Spleen (tissue), 11 donors: ENCODE data around the gene ATP6V0C. TPM values are rescaled to one million over a fixed set of nuclear protein-coding genes. Genes with fewer than 3 reads are reported as not detected.

Experiments
- DNase-seq: peaks from one replicate; pipeline ENCODE4 v3.0.0-alpha.2; 2020
- H3K27ac ChIP-seq, 8 donors: fragments of 200-600 bp; sonication (generic) in 7 of 8; 1 replicate in 4 of 8; 2 replicates in 4 of 8; pipeline versions ENCODE4 v1.5.0 to v1.8.0; 2016 to 2021; ENCODE audit warnings: inconsistent platforms in 4 of 8, mild to moderate bottlenecking in 4 of 8, moderate library complexity in 1 of 8
- H3K27me3 ChIP-seq, 7 donors: fragments of 200-600 bp; sonication (generic) in 6 of 7; replicated peaks in 1 of 7; 1 replicate in 4 of 7; 2 replicates in 3 of 7; pipeline versions ENCODE4 v1.5.0 to v1.8.0; 2016 to 2021; ENCODE audit warnings: inconsistent platforms in 3 of 7, mild to moderate bottlenecking in 1 of 7
- H3K36me3 ChIP-seq, 6 donors: fragments of 200-600 bp; sonication (generic) in 5 of 6; 1 replicate in 4 of 6; 2 replicates in 2 of 6; pipeline versions ENCODE4 v1.5.0 to v1.8.0; 2016 to 2021; ENCODE audit warnings: inconsistent platforms in 2 of 6
- H3K4me1 ChIP-seq, 6 donors: fragments of 200-600 bp; sonication (generic) in 5 of 6; 1 replicate in 3 of 6; 2 replicates in 3 of 6; pipeline versions ENCODE4 v1.5.0 to v1.8.0; 2016 to 2021; ENCODE audit warnings: inconsistent platforms in 3 of 6
- H3K4me3 ChIP-seq, 8 donors: fragments of 200-600 bp; sonication (generic) in 7 of 8; 1 replicate in 4 of 8; 2 replicates in 4 of 8; pipeline versions ENCODE4 v1.5.0 to v1.8.0; 2016 to 2021; ENCODE audit warnings: inconsistent platforms in 4 of 8, mild to moderate bottlenecking in 4 of 8, moderate library complexity in 2 of 8
- H3K9me3 ChIP-seq, 8 donors: fragments of 200-600 bp; sonication (generic) in 7 of 8; 1 replicate in 4 of 8; 2 replicates in 4 of 8; pipeline versions ENCODE4 v1.5.0 to v1.8.0; 2016 to 2021; ENCODE audit warnings: inconsistent platforms in 4 of 8
- POLR2A ChIP-seq, 3 donors: fragments of 450-650 bp; IDR thresholded peaks; one replicate each; pipeline ENCODE4 v1.5.1; 2017; ENCODE audit warnings: antibody characterized with exemption in 3 of 3, mild to moderate bottlenecking in 1 of 3
- POLR2AphosphoS5 ChIP-seq, 3 donors: sonication (generic); formaldehyde crosslinking; IDR thresholded peaks; one replicate each; pipeline ENCODE4 v1.5.1; 2017; ENCODE audit warnings: antibody characterized with exemption in 3 of 3
- WGBS, 5 donors: extraction: QIAGEN DNeasy Blood & Tissue Kit in 3 of 5; methylation state at CpG; one replicate each; pipeline versions ENCODE4 v1.1.5 to v1.1.7; 2013 to 2018; 5-methylcytosine and 5-hydroxymethylcytosine counted together
- intact Hi-C: fragments of 100-400 bp; cut with DNase I; formaldehyde crosslinking; loops from one replicate; pipeline ENCODE4 v1.15.0; 2023; ENCODE audit warnings: low total_unique reads
- polyA plus RNA-seq, 3 donors: library from polyadenylated mRNA; stranded (reverse); fragments of 200-250 nt; gene quantifications; one replicate each; pipeline ENCODE4 v1.2.1, GENCODE V29; 2013
- total RNA-seq, 7 donors: library from RNA; depleted of rRNA in 3 of 7; stranded (reverse); fragments of >200 nt in 3 of 7; fragmentation: NEBNext Ultra II Directional in 4 of 7; extraction: Animal tissue kit (Norgen Biotek cat#: 25700) in 4 of 7; gene quantifications; one replicate each; pipeline versions ENCODE4 v1.1.0 to v1.2.1, GENCODE V29; 2016 to 2021
- TF ChIP-seq, protein P1 (sequence below), 11 experiments: fragments of 200-600 bp in 7 of 11; fragments of 450-650 bp in 4 of 11; sonication (generic) in 4 of 11; IDR thresholded peaks in 8 of 11; conservative IDR thresholded peaks in 3 of 11; 1 replicate in 7 of 11; 2 replicates in 4 of 11; pipeline versions ENCODE4 v1.4.0 to v1.8.0; 2016 to 2021; ENCODE audit warnings: antibody characterized with exemption in 11 of 11, inconsistent platforms in 4 of 11, mild to moderate bottlenecking in 1 of 11
- donor health status: healthy with polysubstance abuse.
- donor health status: DM: no; HTN: no; CAD: no; lungs with moderate emphysema.
- donor health status: DM: no; HTN: no; CAD: no.
- donor health status: Bipolar disorder and iron deficiency.
- donor health status: healthy.
- donor health status: DM: no; HTN: no; CAD: no.
- donor health status: DM: yes; HTN: yes; CAD: no.

Gene ATP6V0C
- total and polyA plus RNA-seq, 10 donors: 64.5 to 199 (median 112) TPM

DNA sequence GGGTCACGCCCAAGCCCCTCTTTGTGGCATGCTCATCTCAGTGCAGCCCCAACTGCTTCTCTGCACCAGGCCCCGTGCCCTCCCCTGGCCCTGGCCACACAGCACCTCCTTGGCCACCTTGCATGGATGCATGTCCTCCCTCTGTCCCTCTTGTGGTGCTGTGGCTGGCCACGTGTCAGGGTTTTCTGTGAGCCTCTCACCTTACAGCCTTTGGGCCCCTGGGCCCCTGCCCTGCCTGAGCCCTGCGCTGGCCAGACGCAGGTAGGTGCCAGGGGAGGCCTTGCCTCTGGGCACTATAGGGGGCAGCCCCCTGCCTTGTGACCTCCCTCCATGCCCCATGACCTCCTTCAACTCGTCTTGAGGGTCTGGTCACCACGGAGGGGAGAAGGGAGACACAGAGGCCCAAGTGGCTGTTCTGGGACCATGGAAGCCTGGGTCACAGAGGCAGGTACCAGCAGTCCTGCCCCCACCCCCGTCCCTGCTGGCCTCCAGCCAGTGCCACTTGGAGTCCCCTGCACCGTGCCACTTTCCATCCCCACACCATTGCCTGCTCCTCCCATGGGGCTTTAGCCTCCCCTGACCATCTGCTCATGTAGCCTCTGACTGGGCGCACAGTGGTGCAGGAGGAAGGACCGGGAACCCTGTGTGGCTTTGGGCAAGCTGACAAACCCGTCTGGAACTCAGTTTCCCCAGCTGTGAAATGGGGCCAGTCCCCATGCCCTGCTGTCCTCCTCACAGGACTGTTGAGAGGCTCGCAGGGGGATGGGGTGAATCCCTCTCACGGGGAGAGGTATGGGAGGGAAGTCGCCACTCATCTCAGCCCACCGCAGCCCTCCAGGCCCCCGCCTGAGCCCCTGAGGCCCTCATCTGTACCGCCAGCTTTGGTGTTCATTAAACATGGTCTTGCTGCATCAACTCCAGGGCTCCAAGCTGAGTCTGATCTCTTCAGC, 11.5 kb upstream of the ATP6V0C start:
- WGBS, 5 donors: 77 to 86% (median 80%) methylated on average over 11 to 18 of the region's 18 CpGs
- Histone ChIP-seq H3K27me3 (no peaks in the 10 kb centered on the region), H3K27ac (peak overlapping the region in 4 of 8 donors; percentile 32 to 46 (median 42)), H3K36me3 (peaks cover 0 to 32% (median 4%) of the 10 kb centered on the region in 6 donors), H3K4me3 (no peak overlapping the region), H3K4me1 (peaks cover 15 to 54% (median 31%) of the 10 kb centered on the region in 6 donors), H3K9me3 (no peaks in the 10 kb centered on the region)
- TF ChIP-seq POLR2AphosphoS5 (IDR thresholded peaks at IDR 0.05) (no peak), POLR2A (IDR thresholded peaks at IDR 0.05) (no peak)
- TF ChIP-seq, protein P1, sequence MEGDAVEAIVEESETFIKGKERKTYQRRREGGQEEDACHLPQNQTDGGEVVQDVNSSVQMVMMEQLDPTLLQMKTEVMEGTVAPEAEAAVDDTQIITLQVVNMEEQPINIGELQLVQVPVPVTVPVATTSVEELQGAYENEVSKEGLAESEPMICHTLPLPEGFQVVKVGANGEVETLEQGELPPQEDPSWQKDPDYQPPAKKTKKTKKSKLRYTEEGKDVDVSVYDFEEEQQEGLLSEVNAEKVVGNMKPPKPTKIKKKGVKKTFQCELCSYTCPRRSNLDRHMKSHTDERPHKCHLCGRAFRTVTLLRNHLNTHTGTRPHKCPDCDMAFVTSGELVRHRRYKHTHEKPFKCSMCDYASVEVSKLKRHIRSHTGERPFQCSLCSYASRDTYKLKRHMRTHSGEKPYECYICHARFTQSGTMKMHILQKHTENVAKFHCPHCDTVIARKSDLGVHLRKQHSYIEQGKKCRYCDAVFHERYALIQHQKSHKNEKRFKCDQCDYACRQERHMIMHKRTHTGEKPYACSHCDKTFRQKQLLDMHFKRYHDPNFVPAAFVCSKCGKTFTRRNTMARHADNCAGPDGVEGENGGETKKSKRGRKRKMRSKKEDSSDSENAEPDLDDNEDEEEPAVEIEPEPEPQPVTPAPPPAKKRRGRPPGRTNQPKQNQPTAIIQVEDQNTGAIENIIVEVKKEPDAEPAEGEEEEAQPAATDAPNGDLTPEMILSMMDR (IDR thresholded peaks at IDR 0.05 in 8 of 11, conservative IDR thresholded peaks at IDR 0.05 in 3 of 11): no peak
- intact Hi-C loops: loop anchor here (5.0 kb wide), 1 partner anchor 150 kb away; no protein-coding TSS in a partner anchor
- DNase-seq: no peak

DNA sequence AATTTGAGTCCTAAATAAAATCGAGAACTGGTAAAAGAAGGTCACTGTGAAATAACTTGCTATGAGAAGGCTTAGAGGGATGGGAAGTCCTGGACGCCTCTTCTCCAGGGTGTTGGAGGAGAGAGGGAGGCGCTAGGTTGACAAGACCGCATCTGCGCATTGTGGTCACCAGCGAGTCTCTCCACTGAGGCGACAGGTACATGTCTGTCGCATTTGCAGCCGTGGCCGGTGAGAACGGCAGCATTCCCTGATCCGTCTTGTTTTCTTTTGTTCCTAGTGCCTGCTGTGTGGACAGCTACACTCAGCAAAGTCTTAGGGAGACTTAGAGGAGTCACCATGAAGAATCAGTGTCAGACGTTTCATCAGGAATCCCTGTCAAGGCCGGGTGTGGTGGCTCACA, 8.1 kb upstream of the ATP6V0C start:
- Histone ChIP-seq H3K4me1 (peaks cover 30 to 80% (median 59%) of the 10 kb centered on the region in 6 donors), H3K27ac (no peak overlapping the region), H3K27me3 (no peaks in the 10 kb centered on the region), H3K9me3 (no peaks in the 10 kb centered on the region), H3K4me3 (no peak overlapping the region), H3K36me3 (no peaks in the 10 kb centered on the region)
- peak; percentile 65 for DNase-seq
- intact Hi-C loops: no loop called here
- WGBS, 5 donors: 91 to 94% (median 92%) methylated on average over 14 of the region's 14 CpGs
- TF ChIP-seq, protein P1 (IDR thresholded peaks at IDR 0.05 in 8 of 11, conservative IDR thresholded peaks at IDR 0.05 in 3 of 11): no peak
- TF ChIP-seq POLR2A (IDR thresholded peaks at IDR 0.05) (no peak), POLR2AphosphoS5 (IDR thresholded peaks at IDR 0.05) (no peak)

DNA sequence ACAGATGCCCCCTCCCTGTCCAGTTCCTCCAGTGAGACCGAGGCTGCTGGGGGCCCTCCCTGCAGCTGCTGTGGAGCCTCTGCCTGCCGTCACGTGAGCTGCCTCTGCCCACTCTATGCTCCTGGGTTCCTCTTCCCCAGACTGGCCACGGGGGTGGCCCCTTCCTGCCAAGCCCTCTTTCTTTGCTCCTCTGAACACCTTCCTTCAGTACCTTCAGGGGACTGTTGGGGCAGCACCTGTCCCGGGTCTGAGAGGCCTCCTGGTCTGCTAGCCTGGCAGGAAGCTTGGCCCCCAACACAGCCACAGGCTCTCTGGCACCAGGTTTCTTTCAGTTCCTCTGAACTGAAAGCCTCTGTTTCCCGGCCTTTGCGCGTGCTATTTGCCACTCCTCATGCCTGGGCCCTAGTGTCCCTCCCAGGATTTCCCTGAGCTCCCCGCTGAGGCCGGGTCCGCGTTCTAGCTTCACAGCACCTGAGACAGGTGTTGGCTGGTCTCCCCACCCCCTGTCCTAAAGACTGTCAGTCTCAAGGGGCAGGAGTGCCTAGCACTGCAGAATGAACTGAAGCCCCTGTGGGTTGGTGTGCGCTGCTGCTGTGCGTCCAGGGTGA, 6.6 kb upstream of the ATP6V0C start:
- H3K36me3 ChIP-seq: no peaks in the 10 kb centered on the region
- intact Hi-C loops: no loop called here
- peaks cover 21 to 80% (median 53%) of the 10 kb centered on the region in 6 donors for H3K4me1 ChIP-seq
- no peaks in the 10 kb centered on the region for H3K27me3 ChIP-seq
- DNase-seq: peak; percentile 90
- peak overlapping the region in 1 of 8 donors; percentile 45 for H3K4me3 ChIP-seq
- no peaks in the 10 kb centered on the region for H3K9me3 ChIP-seq
- WGBS, 5 donors: 31 to 53% (median 35%) methylated on average over 9 to 14 of the region's 14 CpGs
- H3K27ac ChIP-seq: peak overlapping the region; percentile 59 to 96 (median 88)
- TF ChIP-seq POLR2AphosphoS5 (IDR thresholded peaks at IDR 0.05): peak; percentile 50 to 66 (median 63)
- no peak for TF ChIP-seq POLR2A (IDR thresholded peaks at IDR 0.05)
- TF ChIP-seq, protein P1 (IDR thresholded peaks at IDR 0.05 in 8 of 11, conservative IDR thresholded peaks at IDR 0.05 in 3 of 11): peak in 8 of 11 experiments; percentile 8 to 57 (median 40)
